Neural cell (in vitro differentiated cells): ENCODE data around the gene REP15.

Experiments
- EZH2 ChIP-seq: fragments of 200-600, 300-800 bp; shearing (Covaris generic), sonication (generic); IDR thresholded peaks from 2 replicates; pipeline ENCODE4 v1.6.1; 2014; ENCODE audit warnings: antibody characterized with exemption, low read length, borderline replicate concordance, mild to moderate bottlenecking; ENCODE audit not compliant: insufficient read depth, poor library complexity, severe bottlenecking
- POLR2AphosphoS5 ChIP-seq: IDR thresholded peaks from 2 replicates; pipeline ENCODE4 v1.6.1; 2012
- TF ChIP-seq, protein P1 (sequence below): fragments of 450-650 bp; IDR thresholded peaks from 2 replicates; pipeline ENCODE4 v1.5.1; 2014; ENCODE audit warnings: antibody characterized with exemption, mild to moderate bottlenecking, moderate library complexity; ENCODE audit not compliant: poor library complexity, severe bottlenecking

DNA sequence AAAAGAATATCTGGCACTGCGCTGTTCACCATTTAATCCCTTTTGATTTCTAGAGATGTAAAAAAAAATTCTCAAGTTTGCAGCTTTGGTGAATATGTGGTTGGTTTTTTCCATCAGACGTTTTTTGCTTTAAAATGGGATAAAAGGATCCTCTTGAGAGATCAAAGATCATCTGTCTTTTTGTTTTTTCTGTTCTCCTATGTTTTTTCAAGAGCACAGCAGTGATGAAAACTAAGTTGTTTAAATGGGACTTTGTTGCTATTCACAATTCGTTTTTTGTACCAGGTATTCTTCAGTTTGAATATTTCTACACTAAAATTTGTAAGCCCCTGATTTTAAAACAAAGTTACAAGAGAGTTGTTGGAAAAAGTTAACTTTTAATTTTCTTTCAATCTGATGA is 29.7 kb upstream of the REP15 start:
- TF ChIP-seq, protein P1, sequence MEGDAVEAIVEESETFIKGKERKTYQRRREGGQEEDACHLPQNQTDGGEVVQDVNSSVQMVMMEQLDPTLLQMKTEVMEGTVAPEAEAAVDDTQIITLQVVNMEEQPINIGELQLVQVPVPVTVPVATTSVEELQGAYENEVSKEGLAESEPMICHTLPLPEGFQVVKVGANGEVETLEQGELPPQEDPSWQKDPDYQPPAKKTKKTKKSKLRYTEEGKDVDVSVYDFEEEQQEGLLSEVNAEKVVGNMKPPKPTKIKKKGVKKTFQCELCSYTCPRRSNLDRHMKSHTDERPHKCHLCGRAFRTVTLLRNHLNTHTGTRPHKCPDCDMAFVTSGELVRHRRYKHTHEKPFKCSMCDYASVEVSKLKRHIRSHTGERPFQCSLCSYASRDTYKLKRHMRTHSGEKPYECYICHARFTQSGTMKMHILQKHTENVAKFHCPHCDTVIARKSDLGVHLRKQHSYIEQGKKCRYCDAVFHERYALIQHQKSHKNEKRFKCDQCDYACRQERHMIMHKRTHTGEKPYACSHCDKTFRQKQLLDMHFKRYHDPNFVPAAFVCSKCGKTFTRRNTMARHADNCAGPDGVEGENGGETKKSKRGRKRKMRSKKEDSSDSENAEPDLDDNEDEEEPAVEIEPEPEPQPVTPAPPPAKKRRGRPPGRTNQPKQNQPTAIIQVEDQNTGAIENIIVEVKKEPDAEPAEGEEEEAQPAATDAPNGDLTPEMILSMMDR = no peak
- TF ChIP-seq EZH2 (no peak), POLR2AphosphoS5 (no peak)
